NCI-H774 (cell line): ENCODE measurements around the gene IGF2.

ENCODE experiments used
- DNase-seq: peaks from one replicate; lab custom pipeline; 2025; lab: John Stamatoyannopoulos, UW

IGF2 gene

GRCh38 chr11:2103668-2104523 lies 35.3 kb downstream of the IGF2 start:
- no peak for DNase-seq

GRCh38 chr11:2102883-2103213 lies 36.3 kb downstream of the IGF2 start:
- DNase-seq: no peak

GRCh38 chr11:2102132-2102882 lies 36.9 kb downstream of the IGF2 start:
- no peak for DNase-seq

- DNase-seq: no peak
Observed at GRCh38 chr11:2101171-2101675, 38.0 kb downstream of the IGF2 start.

GRCh38 chr11:2100361-2101170 lies 38.6 kb downstream of the IGF2 start:
- DNase-seq: no peak

- no peak for DNase-seq
Observed at GRCh38 chr11:2099516-2100349, 39.5 kb downstream of the IGF2 start.

- no peak for DNase-seq
Observed at GRCh38 chr11:2098691-2099515, 40.3 kb downstream of the IGF2 start.

- no peak for DNase-seq
Observed at GRCh38 chr11:2097998-2098690, 41.0 kb downstream of the IGF2 start.

GRCh38 chr11:2097356-2097997 lies 41.7 kb downstream of the IGF2 start:
- DNase-seq: no peak

GRCh38 chr11:2096919-2097301 lies 42.3 kb downstream of the IGF2 start:
- no peak for DNase-seq

- DNase-seq: no peak
Observed at GRCh38 chr11:2096011-2096918, 42.9 kb downstream of the IGF2 start.

- no peak for DNase-seq
Observed at GRCh38 chr11:2095542-2095941, 43.6 kb downstream of the IGF2 start.

GRCh38 chr11:2095198-2095520 lies 44.0 kb downstream of the IGF2 start:
- DNase-seq: no peak

GRCh38 chr11:2094354-2095197 lies 44.6 kb downstream of the IGF2 start:
- no peak for DNase-seq

- no peak for DNase-seq
Observed at GRCh38 chr11:2093575-2094353, 45.4 kb downstream of the IGF2 start.

GRCh38 chr11:2092956-2093412 lies 46.2 kb downstream of the IGF2 start:
- DNase-seq: no peak

- no peak for DNase-seq
Observed at GRCh38 chr11:2092464-2092910, 46.7 kb downstream of the IGF2 start.
